Neutrophil (primary cell): ENCODE measurements around the gene CHRNA1.
A peak's percentile ranks its signal among the peaks of the same experiment; 100 is the strongest.
"Not testable (repeated sequence)": the region's sequence is repeated elsewhere in the genome, so short reads cannot be mapped to it uniquely, and the experiment has no call there.

Experiments
- H3K27ac ChIP-seq: fragments of 200-600 bp; sonication (generic); 2 replicates; pipeline ENCODE4 v1.5.1; 2016; ENCODE audit warnings: mild to moderate bottlenecking, moderate library complexity
- H3K27me3 ChIP-seq: fragments of 200-600 bp; sonication (generic); 2 replicates; pipeline ENCODE4 v1.6.0; 2016; ENCODE audit warnings: mild to moderate bottlenecking
- H3K36me3 ChIP-seq: fragments of 200-600 bp; sonication (generic); 2 replicates; pipeline ENCODE4 v1.5.1; 2017
- H3K4me1 ChIP-seq, 2 experiments: fragments of 200-600 bp in 1 of 2; sonication (generic) in 1 of 2; 1 replicate in 1 of 2; 2 replicates in 1 of 2; pipeline versions ENCODE4 v1.5.1 to v1.6.1; 2013 to 2016; ENCODE audit warnings: low read depth in 1 of 2, low read length in 1 of 2, mild to moderate bottlenecking in 1 of 2, moderate library complexity in 1 of 2; ENCODE audit not compliant: control insufficient read depth in 1 of 2, insufficient read depth in 1 of 2
- H3K4me3 ChIP-seq, 2 experiments: fragments of 200-600 bp in 1 of 2; sonication (generic) in 1 of 2; 1 replicate in 1 of 2; 2 replicates in 1 of 2; pipeline ENCODE4 v1.5.1; 2013 to 2016; ENCODE audit warnings: low read depth in 1 of 2, low read length in 1 of 2, mild to moderate bottlenecking in 1 of 2, moderate library complexity in 1 of 2
- H3K9me3 ChIP-seq: fragments of 200-600 bp; sonication (generic); 2 replicates; pipeline ENCODE4 v1.5.1; 2016
- TF ChIP-seq, protein P1 (sequence below): fragments of 200-600 bp; sonication (generic); IDR thresholded peaks from 2 replicates; pipeline ENCODE4 v1.5.1; 2016; ENCODE audit warnings: antibody characterized with exemption

The CHRNA1 gene

DNA sequence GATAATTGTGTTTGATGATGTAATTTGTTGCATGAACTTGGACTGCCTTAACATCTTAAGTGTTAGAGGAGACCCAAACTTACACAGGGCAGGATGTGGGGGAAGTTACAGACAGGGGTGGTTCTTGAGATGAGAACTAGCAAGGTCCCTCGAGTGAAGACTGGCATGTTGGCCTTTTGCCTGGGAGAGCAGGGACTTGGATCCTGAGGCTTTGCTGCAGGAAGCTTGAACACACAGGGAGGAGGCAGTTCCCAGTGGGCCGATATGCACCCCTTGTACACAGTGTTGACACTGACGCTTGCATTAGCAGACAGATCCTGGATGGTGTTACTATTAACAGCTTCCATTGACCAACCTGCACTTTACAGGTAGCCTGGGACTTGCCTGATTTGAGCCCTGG lies 47.5 kb downstream of the CHRNA1 start:
- no peak overlapping the region for H3K4me3 ChIP-seq
- no peaks in the 10 kb centered on the region for H3K4me1 ChIP-seq
- no peaks in the 10 kb centered on the region for H3K9me3 ChIP-seq
- TF ChIP-seq, protein P1, sequence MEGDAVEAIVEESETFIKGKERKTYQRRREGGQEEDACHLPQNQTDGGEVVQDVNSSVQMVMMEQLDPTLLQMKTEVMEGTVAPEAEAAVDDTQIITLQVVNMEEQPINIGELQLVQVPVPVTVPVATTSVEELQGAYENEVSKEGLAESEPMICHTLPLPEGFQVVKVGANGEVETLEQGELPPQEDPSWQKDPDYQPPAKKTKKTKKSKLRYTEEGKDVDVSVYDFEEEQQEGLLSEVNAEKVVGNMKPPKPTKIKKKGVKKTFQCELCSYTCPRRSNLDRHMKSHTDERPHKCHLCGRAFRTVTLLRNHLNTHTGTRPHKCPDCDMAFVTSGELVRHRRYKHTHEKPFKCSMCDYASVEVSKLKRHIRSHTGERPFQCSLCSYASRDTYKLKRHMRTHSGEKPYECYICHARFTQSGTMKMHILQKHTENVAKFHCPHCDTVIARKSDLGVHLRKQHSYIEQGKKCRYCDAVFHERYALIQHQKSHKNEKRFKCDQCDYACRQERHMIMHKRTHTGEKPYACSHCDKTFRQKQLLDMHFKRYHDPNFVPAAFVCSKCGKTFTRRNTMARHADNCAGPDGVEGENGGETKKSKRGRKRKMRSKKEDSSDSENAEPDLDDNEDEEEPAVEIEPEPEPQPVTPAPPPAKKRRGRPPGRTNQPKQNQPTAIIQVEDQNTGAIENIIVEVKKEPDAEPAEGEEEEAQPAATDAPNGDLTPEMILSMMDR, result no peak
- no peak overlapping the region for H3K27ac ChIP-seq
- H3K27me3 ChIP-seq, result peaks cover 31% of the 10 kb centered on the region
- H3K36me3 ChIP-seq, result no peaks in the 10 kb centered on the region

DNA sequence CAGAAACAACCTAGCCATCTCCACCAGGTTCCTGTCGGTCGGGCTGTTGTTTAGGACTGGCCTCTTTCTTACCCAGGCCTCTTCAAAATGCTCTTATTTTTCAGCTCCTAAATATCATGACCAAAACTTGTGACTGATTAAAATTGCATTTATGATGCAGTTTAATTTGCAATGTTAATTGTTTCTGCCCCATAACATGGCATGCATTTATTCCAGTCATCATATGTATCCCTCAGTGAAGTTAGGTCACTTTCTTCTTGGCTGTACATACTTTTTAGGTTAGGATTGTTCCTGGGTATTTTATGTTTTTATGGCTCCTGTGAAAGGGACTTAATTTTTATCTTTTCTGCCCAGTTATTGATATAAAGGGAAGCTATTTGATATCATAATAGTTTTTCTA lies 50.6 kb downstream of the CHRNA1 start:
- no peak overlapping the region for H3K27ac ChIP-seq
- H3K27me3 ChIP-seq, result peaks cover 49% of the 10 kb centered on the region
- TF ChIP-seq, protein P1, result no peak
- no peaks in the 10 kb centered on the region for H3K36me3 ChIP-seq
- no peaks in the 10 kb centered on the region for H3K4me1 ChIP-seq
- H3K9me3 ChIP-seq, result no peaks in the 10 kb centered on the region
- no peak overlapping the region for H3K4me3 ChIP-seq

DNA sequence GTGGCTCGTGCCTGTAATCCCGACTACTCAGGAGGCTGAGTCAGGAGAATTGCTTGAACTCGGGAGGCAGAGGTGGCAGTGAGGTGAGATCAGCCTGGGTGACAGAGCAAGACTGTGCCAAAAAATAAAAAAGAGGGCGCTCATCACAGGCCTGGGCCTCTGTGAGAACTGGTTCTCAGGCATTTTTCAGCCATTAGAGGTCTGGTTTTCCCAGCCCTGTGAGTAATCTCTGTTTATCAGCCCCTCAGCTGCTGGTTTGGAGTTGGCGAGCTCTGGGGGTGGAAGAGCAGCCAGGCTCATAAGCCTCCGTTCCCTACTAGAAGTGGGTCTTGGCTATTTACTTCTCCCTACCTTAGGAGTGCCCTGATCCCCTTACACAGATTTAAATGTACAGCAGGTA lies 53.1 kb downstream of the CHRNA1 start:
- Histone ChIP-seq H3K27ac (no peak overlapping the region), H3K9me3 (no peaks in the 10 kb centered on the region)
- TF ChIP-seq, protein P1, result no peak

DNA sequence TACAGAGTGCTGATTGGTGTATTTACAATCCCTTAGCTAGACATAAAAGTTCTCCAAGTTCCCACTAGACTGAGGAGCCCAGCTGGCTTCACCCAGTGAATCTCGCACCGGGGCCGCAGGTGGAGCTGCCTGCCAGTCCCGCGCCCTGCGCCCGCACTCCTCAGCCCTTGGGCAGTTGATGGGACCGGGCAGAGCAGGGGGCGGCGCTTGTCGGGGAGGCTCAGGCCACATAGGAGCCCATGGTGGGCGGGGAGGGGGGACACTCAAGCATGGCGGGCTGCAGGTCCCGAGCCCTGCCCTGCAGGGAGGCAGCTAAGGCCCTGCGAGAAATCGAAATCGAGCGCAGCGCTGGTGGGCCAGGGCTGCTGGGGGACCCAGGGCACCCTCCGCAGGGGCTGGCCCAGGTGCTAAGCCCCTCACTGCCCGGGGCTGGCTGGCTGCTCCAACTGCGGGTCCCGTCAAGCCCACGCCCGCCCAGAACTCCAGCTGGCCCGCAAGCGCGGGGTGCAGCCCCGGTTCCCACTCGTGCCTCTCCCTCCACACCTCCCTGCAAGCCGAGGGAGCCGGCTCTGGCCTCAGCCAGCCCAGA lies 54.8 kb downstream of the CHRNA1 start:
- H3K36me3 ChIP-seq, H3K4me3 ChIP-seq, H3K9me3 ChIP-seq, H3K27ac ChIP-seq: not testable (repeated sequence)
- Histone ChIP-seq H3K27me3 (peaks cover 60% of the 10 kb centered on the region), H3K4me1 (peaks cover 10 to 11% of the 10 kb centered on the region in 2 experiments)

More for the DNA sequence above, 53.1 kb downstream of the CHRNA1 start:
- Histone ChIP-seq H3K27me3 (peaks cover 61% of the 10 kb centered on the region), H3K4me3 (no peak overlapping the region), H3K4me1 (no peaks in the 10 kb centered on the region), H3K36me3 (no peaks in the 10 kb centered on the region)

DNA sequence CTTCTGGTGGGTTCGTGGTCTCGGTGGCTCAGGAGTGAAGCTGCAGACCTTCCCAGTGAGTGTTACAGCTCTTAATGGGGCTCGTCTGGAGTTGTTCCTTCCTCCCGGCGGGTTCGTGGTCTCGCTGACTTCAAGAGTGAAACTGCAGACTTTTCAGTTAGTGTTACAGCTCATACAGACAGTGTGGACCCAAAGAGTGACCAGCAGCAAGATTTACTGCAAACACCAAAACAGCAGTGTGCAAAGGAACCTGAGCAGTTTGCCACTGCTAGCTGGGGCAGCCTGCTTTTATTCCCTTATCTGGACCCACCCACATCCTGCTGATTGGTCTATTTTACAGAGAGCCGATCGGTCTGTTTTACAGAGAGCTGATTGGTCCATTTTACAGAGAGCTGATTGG lies 55.6 kb downstream of the CHRNA1 start:
- no peak overlapping the region for H3K4me3 ChIP-seq
- H3K27me3 ChIP-seq, result peaks cover 60% of the 10 kb centered on the region
- no peaks in the 10 kb centered on the region for H3K9me3 ChIP-seq
- TF ChIP-seq, protein P1, result no peak
- peaks cover 18 to 19% of the 10 kb centered on the region in 2 experiments for H3K4me1 ChIP-seq
- no peak overlapping the region for H3K27ac ChIP-seq
- no peaks in the 10 kb centered on the region for H3K36me3 ChIP-seq

DNA sequence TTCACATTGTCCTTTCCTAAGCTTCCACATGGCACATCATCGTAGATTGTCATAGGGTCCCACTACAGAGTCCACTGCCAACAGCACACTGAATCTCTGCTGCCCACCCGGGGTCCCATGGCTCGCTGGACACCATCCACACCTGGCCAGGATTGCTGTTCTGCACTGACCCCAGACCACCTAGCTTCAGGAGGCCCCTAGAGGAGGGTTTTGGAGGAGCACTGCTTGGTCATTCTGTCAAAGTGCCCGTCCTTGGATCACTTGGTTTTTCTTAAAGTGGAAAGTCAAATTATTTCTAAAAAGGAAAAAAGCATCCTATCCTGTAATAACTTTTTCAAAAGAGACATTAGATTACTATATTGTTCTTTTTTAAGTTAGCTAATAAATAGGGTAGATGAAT lies 59.0 kb downstream of the CHRNA1 start:
- Histone ChIP-seq H3K36me3 (no peaks in the 10 kb centered on the region), H3K4me3 (no peak overlapping the region), H3K27me3 (peaks cover 45% of the 10 kb centered on the region), H3K9me3 (no peaks in the 10 kb centered on the region), H3K4me1 (peaks cover 23 to 25% of the 10 kb centered on the region in 2 experiments), H3K27ac (peak overlapping the region; percentile 74)
- TF ChIP-seq, protein P1, result no peak
